Bronchial epithelial cell (primary cell): ENCODE data around the gene CALM3. TPM values are rescaled to one million over a fixed set of nuclear protein-coding genes. Genes with fewer than 3 reads are reported as not detected.
A peak's percentile ranks its signal among the peaks of the same experiment; 100 is the strongest.

Experiments
- DNase-seq: peaks from one replicate; pipeline ENCODE4 v3.0.0-alpha.2; 2010; ENCODE audit warnings: low read depth
- FAIRE-seq: peaks from 2 replicates; lab custom pipeline; 2011; peaks lifted over from hg19 to GRCh38; lab: Jason Lieb, UNC
- H3K27me3 ChIP-seq: 2 replicates; pipeline ENCODE4 v1.5.1; 2011; ENCODE audit warnings: low read length; ENCODE audit not compliant: control insufficient read depth, insufficient read depth
- H3K36me3 ChIP-seq: 2 replicates; pipeline ENCODE4 v1.5.1; 2011; ENCODE audit warnings: low read length; ENCODE audit not compliant: control insufficient read depth, insufficient read depth
- H3K4me3 ChIP-seq: 2 replicates; pipeline ENCODE4 v1.5.1; 2011; ENCODE audit warnings: mild to moderate bottlenecking, low read depth, low read length, control low read depth
- CTCF ChIP-seq: IDR thresholded peaks from 2 replicates; pipeline ENCODE4 v1.5.1; 2011; ENCODE audit warnings: mild to moderate bottlenecking, moderate library complexity, low read length, control low read depth, inconsistent platforms; ENCODE audit not compliant: insufficient read depth, severe bottlenecking
- total RNA-seq: library from RNA; depleted of rRNA; stranded (reverse); fragments of >200 nt; gene quantifications from 2 replicates; pipeline ENCODE4 v1.2.1, GENCODE V29; 2014

The CALM3 gene
- total RNA-seq, 1 donor from 2014 or later, result 79.8 TPM

GRCh38 chr19:46602392-46603194 lies 1.5 kb downstream of the CALM3 start:
- H3K4me3 ChIP-seq, result peak overlapping the region; percentile 97
- DNase-seq (no peak), FAIRE-seq (no peak)
- TF ChIP-seq CTCF, result no peak
- peaks cover 17% of the 10 kb centered on the region for H3K36me3 ChIP-seq
- H3K27me3 ChIP-seq, result no peaks in the 10 kb centered on the region

DNA sequence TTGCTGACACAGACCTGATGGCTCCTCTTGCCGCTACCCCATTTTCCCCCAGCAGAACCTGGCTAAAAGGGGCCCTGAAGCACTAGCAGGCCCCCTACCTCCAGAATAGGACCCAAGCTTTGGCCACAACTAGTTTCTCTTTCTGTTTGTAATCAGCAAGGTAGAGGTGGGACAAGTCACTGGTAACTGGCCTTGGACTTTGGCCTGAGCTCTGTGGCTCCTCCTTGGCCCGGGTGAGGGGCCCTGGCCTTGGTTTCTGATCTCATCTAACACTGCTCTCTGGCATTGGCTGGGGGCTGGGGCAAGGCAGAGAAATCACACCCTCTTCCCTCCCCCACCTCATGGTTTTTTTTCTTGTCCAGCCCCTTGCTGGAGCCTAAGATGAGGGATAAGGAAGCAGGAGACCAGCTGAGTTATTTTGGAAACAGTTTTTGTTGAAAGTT lies 2.1 kb downstream of the CALM3 start:
- TF ChIP-seq CTCF, result no peak
- Histone ChIP-seq H3K27me3 (no peaks in the 10 kb centered on the region), H3K36me3 (peaks cover 24% of the 10 kb centered on the region), H3K4me3 (no peak overlapping the region)
- FAIRE-seq (no peak), DNase-seq (no peak)

- no peak for TF ChIP-seq CTCF
- Histone ChIP-seq H3K36me3 (peaks cover 29% of the 10 kb centered on the region), H3K27me3 (no peaks in the 10 kb centered on the region), H3K4me3 (no peak overlapping the region)
- DNase-seq (no peak), FAIRE-seq (no peak)
Measured at GRCh38 chr19:46603752-46604231, 2.7 kb downstream of the CALM3 start.

- no peak for DNase-seq
- Histone ChIP-seq H3K27me3 (no peaks in the 10 kb centered on the region), H3K4me3 (no peak overlapping the region), H3K36me3 (peaks cover 37% of the 10 kb centered on the region)
- no peak for TF ChIP-seq CTCF
- FAIRE-seq, result no peak
Measured at GRCh38 chr19:46604781-46605355, 3.7 kb downstream of the CALM3 start.

- DNase-seq, result no peak
- FAIRE-seq, result no peak
Measured at GRCh38 chr19:46605356-46605821, 4.3 kb downstream of the CALM3 start.

More at GRCh38 chr19:46605356-46605821, 4.3 kb downstream of the CALM3 start:
- TF ChIP-seq CTCF, result no peak
- peaks cover 40% of the 10 kb centered on the region for H3K36me3 ChIP-seq
- H3K4me3 ChIP-seq, result no peak overlapping the region
- H3K27me3 ChIP-seq, result no peaks in the 10 kb centered on the region
